Epithelial cell of prostate (primary cell): ENCODE data around the gene KIF2C.
"Not testable (repeated sequence)": the region's sequence is repeated elsewhere in the genome, so short reads cannot be mapped to it uniquely, and the experiment has no call there.

Source experiments
- DNase-seq: peaks from one replicate; pipeline ENCODE4 v3.0.0-alpha.2; 2011; ENCODE audit warnings: low read depth, low spot score
- H3K27ac ChIP-seq: fragments of 450-650 bp; 2 replicates; pipeline ENCODE4 v1.5.1; 2017; ENCODE audit warnings: mild to moderate bottlenecking

The KIF2C gene

GRCh38 chr1:44739307-44740178, at the start of gene KIF2C:
TSS of gene KIF2C (plus strand) at chr1:44739837. CDS start at chr1:44739933, 96 bp downstream.
- DNase-seq: peak; percentile 82
- peak within 1 kb of the TSS; percentile 71 for H3K27ac ChIP-seq

GRCh38 chr1:44693159-44693558, 46.5 kb upstream of the KIF2C start:
- DNase-seq: no peak
- H3K27ac ChIP-seq: peak overlapping the region; percentile 11

GRCh38 chr1:44693900-44694299, 45.7 kb upstream of the KIF2C start:
- no peak for DNase-seq
- peak overlapping the region; percentile 11 for H3K27ac ChIP-seq

- DNase-seq: no peak
- no peak overlapping the region for H3K27ac ChIP-seq
Observed at GRCh38 chr1:44694863-44695478, 44.7 kb upstream of the KIF2C start.

GRCh38 chr1:44695671-44696070, 44.0 kb upstream of the KIF2C start:
- no peak overlapping the region for H3K27ac ChIP-seq
- no peak for DNase-seq

- no peak for DNase-seq
- H3K27ac ChIP-seq: no peak overlapping the region
Observed at GRCh38 chr1:44696101-44696500, 43.5 kb upstream of the KIF2C start.

GRCh38 chr1:44696789-44697345, 42.8 kb upstream of the KIF2C start:
- no peak for DNase-seq
- H3K27ac ChIP-seq: no peak overlapping the region

- DNase-seq: no peak
- no peak overlapping the region for H3K27ac ChIP-seq
Observed at GRCh38 chr1:44698138-44698537, 41.5 kb upstream of the KIF2C start.

- H3K27ac ChIP-seq, DNase-seq: not testable (repeated sequence)
Observed at GRCh38 chr1:44699375-44699774, 40.3 kb upstream of the KIF2C start.

GRCh38 chr1:44700573-44700972, 39.1 kb upstream of the KIF2C start:
- DNase-seq: no peak

GRCh38 chr1:44701141-44701573, 38.5 kb upstream of the KIF2C start:
- peak; percentile 67 for DNase-seq
- peak overlapping the region; percentile 50 for H3K27ac ChIP-seq

More at GRCh38 chr1:44700573-44700972, 39.1 kb upstream of the KIF2C start:
- H3K27ac ChIP-seq: peak overlapping the region; percentile 50

- H3K27ac ChIP-seq: no peak overlapping the region
- no peak for DNase-seq
Observed at GRCh38 chr1:44705470-44705869, 34.2 kb upstream of the KIF2C start.

GRCh38 chr1:44705938-44706337, 33.7 kb upstream of the KIF2C start:
- no peak overlapping the region for H3K27ac ChIP-seq
- no peak for DNase-seq

GRCh38 chr1:44707112-44707881, 32.3 kb upstream of the KIF2C start:
- DNase-seq: peak; percentile 90
- H3K27ac ChIP-seq: peak overlapping the region; percentile 81

- DNase-seq: no peak
- H3K27ac ChIP-seq: peak overlapping the region; percentile 81
Observed at GRCh38 chr1:44707959-44708831, 31.4 kb upstream of the KIF2C start.

GRCh38 chr1:44713321-44713781, 26.3 kb upstream of the KIF2C start:
- H3K27ac ChIP-seq: no peak overlapping the region
- no peak for DNase-seq

- DNase-seq: no peak
- H3K27ac ChIP-seq: no peak overlapping the region
Observed at GRCh38 chr1:44714532-44714931, 25.1 kb upstream of the KIF2C start.

GRCh38 chr1:44714944-44715571, 24.6 kb upstream of the KIF2C start:
- DNase-seq: no peak
- H3K27ac ChIP-seq: no peak overlapping the region

- no peak for DNase-seq
- H3K27ac ChIP-seq: no peak overlapping the region
Observed at GRCh38 chr1:44717156-44717555, 22.5 kb upstream of the KIF2C start.
